ENCODE results near the gene BOD1L1. TPM values are rescaled to one million over a fixed set of nuclear protein-coding genes. Genes with fewer than 3 reads are reported as not detected.

BOD1L1 gene
- total and polyA plus RNA-seq, 2 donors (not counting 1 experiment from before 2014, with no cell fraction given): 20.2 to 109 TPM

DNA sequence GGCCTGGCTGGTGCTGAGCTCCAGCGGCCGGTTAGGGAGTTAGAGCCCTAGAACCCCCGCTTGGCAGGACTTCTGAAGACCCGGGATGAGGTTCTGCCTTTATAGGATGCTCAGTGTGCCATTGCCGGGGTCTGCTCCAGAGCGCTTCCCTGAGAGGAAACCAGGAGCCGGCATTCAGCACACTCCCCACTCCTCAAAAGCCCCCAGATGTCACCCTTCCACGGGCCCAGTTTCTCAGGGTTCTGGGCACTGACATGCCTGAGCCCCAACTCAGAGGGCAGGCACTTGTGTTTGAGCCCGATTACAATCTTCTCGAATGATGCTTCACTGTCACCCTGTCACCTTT lies 89.7 kb downstream of the BOD1L1 start:
- DNase-seq (no peak), ATAC-seq (ENCODE audit: low read depth) (no peak)
- no peak overlapping the region for H2AFZ ChIP-seq (ENCODE audit: insufficient read depth, low read depth, low read length, poor library complexity, severe bottlenecking)
- peaks cover 0 to 99% (median 90%) of the 10 kb centered on the region in 4 experiments for H3K27me3 ChIP-seq (replicated peaks in 1 of 4; ENCODE audit: control extremely low read depth in 1 of 4, control insufficient read depth in 3 of 4, insufficient read depth in 4 of 4, low read length in 3 of 4)
- H3K36me3 ChIP-seq (replicated peaks in 1 of 2; ENCODE audit: control extremely low read depth in 1 of 2, control insufficient read depth in 1 of 2, extremely low read depth in 1 of 2, insufficient read depth in 2 of 2, low read length in 1 of 2): no peaks in the 10 kb centered on the region
- H4K20me1 ChIP-seq (ENCODE audit: control insufficient read depth, insufficient read depth, low read length, poor library complexity, severe bottlenecking): no peaks in the 10 kb centered on the region
- no peak overlapping the region for H3K27ac ChIP-seq (ENCODE audit: low read length in 2 of 2)
- peaks cover 66% of the 10 kb centered on the region for H3K27me3 Mint-ChIP-seq
- no peaks in the 10 kb centered on the region for H3K79me2 ChIP-seq (ENCODE audit: control insufficient read depth, insufficient read depth, low read length)
- H3K4me3 ChIP-seq (ENCODE audit: control extremely low read depth in 1 of 5, extremely low read depth in 1 of 5, insufficient read depth in 1 of 5, low read depth in 2 of 5, low read length in 4 of 5): no peak overlapping the region
- H3K9ac ChIP-seq (ENCODE audit: low read length): no peak overlapping the region
- peaks cover 16% of the 10 kb centered on the region for H3K4me1 Mint-ChIP-seq
- intact Hi-C loops (cut with micrococcal nuclease): loop anchor here (1.0 kb wide), 1 partner anchor 40 kb away; no protein-coding TSS in a partner anchor
- TF ChIP-seq, protein P1, sequence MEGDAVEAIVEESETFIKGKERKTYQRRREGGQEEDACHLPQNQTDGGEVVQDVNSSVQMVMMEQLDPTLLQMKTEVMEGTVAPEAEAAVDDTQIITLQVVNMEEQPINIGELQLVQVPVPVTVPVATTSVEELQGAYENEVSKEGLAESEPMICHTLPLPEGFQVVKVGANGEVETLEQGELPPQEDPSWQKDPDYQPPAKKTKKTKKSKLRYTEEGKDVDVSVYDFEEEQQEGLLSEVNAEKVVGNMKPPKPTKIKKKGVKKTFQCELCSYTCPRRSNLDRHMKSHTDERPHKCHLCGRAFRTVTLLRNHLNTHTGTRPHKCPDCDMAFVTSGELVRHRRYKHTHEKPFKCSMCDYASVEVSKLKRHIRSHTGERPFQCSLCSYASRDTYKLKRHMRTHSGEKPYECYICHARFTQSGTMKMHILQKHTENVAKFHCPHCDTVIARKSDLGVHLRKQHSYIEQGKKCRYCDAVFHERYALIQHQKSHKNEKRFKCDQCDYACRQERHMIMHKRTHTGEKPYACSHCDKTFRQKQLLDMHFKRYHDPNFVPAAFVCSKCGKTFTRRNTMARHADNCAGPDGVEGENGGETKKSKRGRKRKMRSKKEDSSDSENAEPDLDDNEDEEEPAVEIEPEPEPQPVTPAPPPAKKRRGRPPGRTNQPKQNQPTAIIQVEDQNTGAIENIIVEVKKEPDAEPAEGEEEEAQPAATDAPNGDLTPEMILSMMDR (IDR thresholded peaks at IDR 0.05): no peak
- TF ChIP-seq EZH2 (IDR thresholded peaks at IDR 0.05; ENCODE audit: borderline replicate concordance, insufficient read depth, low read depth, low read length, poor library complexity, severe bottlenecking): no peak
- 18% methylated on average over 7 of the region's 10 CpGs for WGBS (ENCODE audit: insufficient coverage)
- peaks cover 1 to 96% (median 42%) of the 10 kb centered on the region in 3 donors for H3K9me3 ChIP-seq (ENCODE audit: control extremely low read depth in 1 of 3, control insufficient read depth in 2 of 3, insufficient read depth in 1 of 3, low read length in 2 of 3)
- no peak overlapping the region for H3K27ac Mint-ChIP-seq
- peaks cover 37 to 60% of the 10 kb centered on the region in 2 donors for H3K4me1 ChIP-seq (ENCODE audit: control insufficient read depth in 2 of 2, insufficient read depth in 2 of 2, low read length in 2 of 2)
- no peak overlapping the region for H3K4me3 Mint-ChIP-seq
- H3K4me2 ChIP-seq (replicated peaks; ENCODE audit: low read depth, low read length, poor library complexity, severe bottlenecking): no peak overlapping the region
- ChIA-PET POLR2A (no interaction called here), CTCF (no interaction called here)
- H3K9me3 Mint-ChIP-seq (ENCODE audit: insufficient read depth): peaks cover 7% of the 10 kb centered on the region

DNA sequence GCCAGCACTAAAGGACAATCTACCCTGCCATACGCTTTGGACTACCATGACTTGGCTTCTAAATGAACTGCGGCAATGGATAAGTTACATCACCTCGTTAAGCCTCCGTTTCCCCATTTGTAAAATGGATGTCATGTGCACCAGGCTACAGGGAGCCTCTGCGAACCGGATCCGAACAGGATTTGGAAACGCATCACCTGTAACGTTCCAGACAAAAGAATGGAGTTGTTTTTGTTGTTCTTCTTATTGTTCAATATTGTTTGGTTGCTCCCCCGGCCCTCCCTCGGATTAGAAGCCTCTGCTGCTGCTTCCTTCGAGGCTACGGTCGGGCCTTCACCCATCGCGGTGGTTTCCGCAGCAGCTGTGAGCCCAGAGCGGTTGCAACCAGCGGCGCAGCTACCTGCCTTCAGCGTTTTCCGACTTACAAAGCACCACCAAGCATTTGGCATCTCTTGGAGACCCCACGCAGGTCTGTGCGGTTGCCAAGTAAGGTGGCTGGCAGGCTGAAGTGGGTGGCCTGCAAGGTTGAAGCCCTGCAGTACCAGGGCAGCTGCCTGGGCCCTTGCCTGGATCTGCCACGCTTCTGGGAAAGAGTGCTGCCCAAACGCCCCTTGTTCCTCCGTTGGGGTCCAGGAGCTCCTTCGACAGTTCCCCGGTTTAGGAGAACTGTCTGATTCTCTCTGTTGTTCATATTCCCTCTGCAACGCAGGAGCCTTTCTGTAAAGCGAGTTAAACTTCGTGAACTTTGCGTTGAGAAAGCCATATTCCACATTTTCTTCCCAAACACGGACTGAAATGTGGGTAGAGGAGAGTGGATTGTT lies 90.3 kb downstream of the BOD1L1 start:
- H3K4me3 Mint-ChIP-seq: no peak overlapping the region
- CTCF ChIA-PET: interaction anchor here (0.7 kb wide), 1 partner anchor 684 kb away, joined by 3 read pairs; no protein-coding TSS in a partner anchor
- peak; percentile 35 for DNase-seq

More for the DNA sequence above, 90.3 kb downstream of the BOD1L1 start:
- no peak for ATAC-seq (ENCODE audit: low read depth)
- H2AFZ ChIP-seq (ENCODE audit: insufficient read depth, low read depth, low read length, poor library complexity, severe bottlenecking): no peak overlapping the region
- H3K27ac ChIP-seq (ENCODE audit: low read length in 2 of 2): no peak overlapping the region
- H3K27me3 ChIP-seq (replicated peaks in 1 of 4; ENCODE audit: control extremely low read depth in 1 of 4, control insufficient read depth in 3 of 4, insufficient read depth in 4 of 4, low read length in 3 of 4): peaks cover 0 to 99% (median 91%) of the 10 kb centered on the region in 4 experiments
- no peak overlapping the region for H3K27ac Mint-ChIP-seq
- no peaks in the 10 kb centered on the region for H4K20me1 ChIP-seq (ENCODE audit: control insufficient read depth, insufficient read depth, low read length, poor library complexity, severe bottlenecking)
- peaks cover 69% of the 10 kb centered on the region for H3K27me3 Mint-ChIP-seq
- no peaks in the 10 kb centered on the region for H3K36me3 ChIP-seq (replicated peaks in 1 of 2; ENCODE audit: control extremely low read depth in 1 of 2, control insufficient read depth in 1 of 2, extremely low read depth in 1 of 2, insufficient read depth in 2 of 2, low read length in 1 of 2)
- peaks cover 31 to 54% of the 10 kb centered on the region in 2 donors for H3K4me1 ChIP-seq (ENCODE audit: control insufficient read depth in 2 of 2, insufficient read depth in 2 of 2, low read length in 2 of 2)
- peaks cover 11% of the 10 kb centered on the region for H3K4me1 Mint-ChIP-seq
- intact Hi-C loops (cut with micrococcal nuclease): no loop called here
- POLR2A ChIA-PET: no interaction called here
- H3K4me2 ChIP-seq (replicated peaks; ENCODE audit: low read depth, low read length, poor library complexity, severe bottlenecking): no peak overlapping the region
- no peak overlapping the region for H3K4me3 ChIP-seq (ENCODE audit: control extremely low read depth in 1 of 5, extremely low read depth in 1 of 5, insufficient read depth in 1 of 5, low read depth in 2 of 5, low read length in 4 of 5)
- H3K79me2 ChIP-seq (ENCODE audit: control insufficient read depth, insufficient read depth, low read length): no peaks in the 10 kb centered on the region
- H3K9me3 Mint-ChIP-seq (ENCODE audit: insufficient read depth): peaks cover 7% of the 10 kb centered on the region
- no peak overlapping the region for H3K9ac ChIP-seq (ENCODE audit: low read length)
- TF ChIP-seq, protein P1 (IDR thresholded peaks at IDR 0.05): no peak
- no peak for TF ChIP-seq EZH2 (IDR thresholded peaks at IDR 0.05; ENCODE audit: borderline replicate concordance, insufficient read depth, low read depth, low read length, poor library complexity, severe bottlenecking)
- peaks cover 1 to 92% (median 42%) of the 10 kb centered on the region in 3 donors for H3K9me3 ChIP-seq (ENCODE audit: control extremely low read depth in 1 of 3, control insufficient read depth in 2 of 3, insufficient read depth in 1 of 3, low read length in 2 of 3)
- WGBS (ENCODE audit: insufficient coverage): 13% methylated on average over 30 of the region's 34 CpGs

All from B cell (primary cell).